GM12878 (cell line): ENCODE measurements around the gene NUP85. TPM values are rescaled to one million over a fixed set of nuclear protein-coding genes. Genes with fewer than 3 reads are reported as not detected.

ENCODE experiments used
- BACH1 ChIP-seq: fragments of 450-650 bp; IDR thresholded peaks from 2 replicates; pipeline ENCODE4 v1.6.1; 2017; ENCODE audit warnings: mild to moderate bottlenecking, borderline replicate concordance
- CBX5 ChIP-seq: sonication (generic); IDR thresholded peaks from 2 replicates; pipeline ENCODE4 v1.6.1; 2016; ENCODE audit warnings: low read depth, moderate library complexity, mild to moderate bottlenecking, inconsistent platforms
- CREM ChIP-seq: IDR thresholded peaks from 2 replicates; pipeline ENCODE4 v1.6.1; 2014; ENCODE audit warnings: antibody characterized with exemption, low read depth
- DPF2 ChIP-seq: fragments of 450-650 bp; IDR thresholded peaks from 2 replicates; pipeline ENCODE4 v1.6.1; 2017; ENCODE audit warnings: mild to moderate bottlenecking
- FOXK2 ChIP-seq: fragments of 450-650 bp; IDR thresholded peaks from 2 replicates; pipeline ENCODE4 v1.6.1; 2017; ENCODE audit warnings: mild to moderate bottlenecking, moderate library complexity
- GATAD2B ChIP-seq: fragments of 450-650 bp; conservative IDR thresholded peaks from 2 replicates; pipeline ENCODE4 v1.6.1; 2017; ENCODE audit warnings: low read depth, mild to moderate bottlenecking, moderate library complexity
- HDGF ChIP-seq: fragments of 450-650 bp; IDR thresholded peaks from 2 replicates; pipeline ENCODE4 v1.6.1; 2016; ENCODE audit warnings: antibody characterized with exemption
- IKZF2 ChIP-seq, 2 experiments: fragments of 450-650 bp; IDR thresholded peaks; 2 replicates each; pipeline ENCODE4 v1.6.1; 2017; ENCODE audit warnings: mild to moderate bottlenecking in 2 of 2, moderate library complexity in 2 of 2
- JUND ChIP-seq: IDR thresholded peaks from 2 replicates; pipeline ENCODE4 v1.6.1; 2012; ENCODE audit warnings: low read depth, mild to moderate bottlenecking, low read length, improper control_type of control experiment, moderate library complexity
- MYC ChIP-seq: IDR thresholded peaks from 2 replicates; pipeline ENCODE4 v1.6.1; 2011; ENCODE audit warnings: mild to moderate bottlenecking, low read length, moderate library complexity, inconsistent platforms; ENCODE audit not compliant: insufficient read depth, insufficient replicate concordance, insufficient read length, severe bottlenecking
- NBN ChIP-seq: fragments of 450-650 bp; IDR thresholded peaks from 2 replicates; pipeline ENCODE4 v1.6.1; 2016
- NR2F1 ChIP-seq: fragments of 450-650 bp; conservative IDR thresholded peaks from 2 replicates; pipeline ENCODE4 v1.6.1; 2017; ENCODE audit warnings: mild to moderate bottlenecking
- RAD51 ChIP-seq: fragments of 450-650 bp; IDR thresholded peaks from 2 replicates; pipeline ENCODE4 v1.6.1; 2016; ENCODE audit warnings: moderate library complexity, mild to moderate bottlenecking, inconsistent platforms
- RBBP5 ChIP-seq: fragments of 200-600 bp; sonication (generic); conservative IDR thresholded peaks from 2 replicates; pipeline ENCODE4 v1.6.1; 2016
- SIX5 ChIP-seq: IDR thresholded peaks from 2 replicates; pipeline ENCODE4 v1.6.1; 2011; ENCODE audit warnings: mild to moderate bottlenecking, low read depth, low read length, moderate library complexity; ENCODE audit not compliant: severe bottlenecking
- SMAD1 ChIP-seq: fragments of 450-650 bp; IDR thresholded peaks from 2 replicates; pipeline ENCODE4 v1.6.1; 2018; ENCODE audit warnings: mild to moderate bottlenecking, low read depth; ENCODE audit not compliant: partially characterized antibody
- TAF1 ChIP-seq: IDR thresholded peaks from 2 replicates; pipeline ENCODE4 v1.6.1; 2011; ENCODE audit warnings: mild to moderate bottlenecking, low read depth, low read length, borderline replicate concordance
- TCF3 ChIP-seq: IDR thresholded peaks from 2 replicates; pipeline ENCODE4 v1.6.1; 2012; ENCODE audit warnings: low read depth, mild to moderate bottlenecking, low read length, borderline replicate concordance; ENCODE audit not compliant: insufficient read depth
- ZNF274 ChIP-seq: IDR thresholded peaks from one replicate; pipeline ENCODE4 v1.8.0; 2011; ENCODE audit not compliant: insufficient read length, insufficient read depth
- polyA plus RNA-seq, 11 experiments: library from polyadenylated mRNA; depleted of rRNA in 4 of 11; unstranded in 6 of 11; stranded (reverse) in 5 of 11; fragments of >200 nt; fragmentation: Nextera tagmentation in 4 of 11; fragmentation: Illumina TruSeq in 1 of 11; extraction: Ambion mirVana in 4 of 11; extraction: Trizol in 1 of 11; gene quantifications; 1 replicate in 1 of 11; 2 replicates in 10 of 11; pipeline versions ENCODE4 v1.2.1 to v1.2.3, GENCODE V29; 2011 to 2016; ENCODE audit warnings: inconsistent platforms in 2 of 11, missing spikeins in 2 of 11, low read depth in 1 of 11
- total RNA-seq, 4 experiments: library from RNA; depleted of rRNA in 3 of 4; stranded (reverse); fragments of >200 nt in 3 of 4; fragmentation: Illumina TruSeq in 1 of 4; extraction: Trizol in 1 of 4; gene quantifications; 2 replicates each; pipeline versions ENCODE4 v1.2.1 to v1.2.3, GENCODE V29; 2013 to 2021
- TF ChIP-seq, protein P1 (sequence below): IDR thresholded peaks from 2 replicates; pipeline ENCODE4 v1.6.1; 2012; ENCODE audit warnings: low read depth, low read length, improper control_type of control experiment
- TF ChIP-seq, protein P2 (sequence below): fragments of 450-650 bp; IDR thresholded peaks from 2 replicates; pipeline ENCODE4 v1.6.1; 2016; ENCODE audit warnings: mild to moderate bottlenecking
- TF ChIP-seq, protein P3 (sequence below): IDR thresholded peaks from 2 replicates; pipeline ENCODE4 v1.6.1; 2011; ENCODE audit warnings: mild to moderate bottlenecking, low read depth, low read length, moderate library complexity; ENCODE audit not compliant: insufficient replicate concordance
- TF ChIP-seq, protein P4 (sequence below): IDR thresholded peaks from 2 replicates; pipeline ENCODE4 v1.6.1; 2012; ENCODE audit warnings: low read length, inconsistent platforms
- TF ChIP-seq, protein P5 (sequence below): fragments of 450-650 bp; IDR thresholded peaks from 2 replicates; pipeline ENCODE4 v1.6.1; 2017; ENCODE audit warnings: mild to moderate bottlenecking, moderate library complexity

NUP85 gene
- total and polyA plus RNA-seq, 10 of the 15 experiments (the other 5 are each of a cell fraction or from before 2014, with no cell fraction given): 54.0 to 135 (median 95.4) TPM

DNA sequence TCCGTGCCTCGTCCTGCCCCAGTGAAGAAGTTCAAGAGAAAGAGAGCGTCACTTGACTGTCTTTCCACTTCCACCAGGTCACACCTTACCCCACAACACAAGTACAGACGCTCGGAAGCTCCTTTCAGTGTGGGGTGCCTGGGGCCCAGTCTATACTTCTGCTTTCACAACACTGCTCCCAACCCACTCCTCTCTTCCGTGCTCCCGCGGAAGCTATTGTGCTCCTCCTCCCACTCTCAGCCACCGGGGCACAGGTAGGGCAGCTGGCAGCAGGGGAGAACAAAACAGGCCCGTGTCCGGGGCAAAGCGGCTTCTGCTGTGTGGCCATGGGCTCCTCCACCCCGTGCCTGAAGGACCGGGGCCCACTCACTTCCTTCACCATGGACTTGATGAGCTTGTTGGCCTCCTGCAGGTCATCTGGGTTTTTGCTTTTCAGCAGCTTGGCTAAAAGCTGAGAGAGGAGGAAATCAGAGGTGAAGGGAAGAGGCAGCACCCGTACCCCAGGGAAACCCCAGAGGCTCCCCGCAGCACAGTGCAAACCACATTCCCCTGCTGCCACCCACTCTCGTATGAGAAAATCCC is 37.1 kb downstream of the NUP85 start (continued):
- TF ChIP-seq BACH1 (no peak), RAD51 (no peak), GATAD2B (no peak), RBBP5 (no peak), NR2F1 (no peak), NBN (no peak), MYC (no peak), DPF2 (no peak), ZNF274 (no peak), CREM (peak; percentile 38; the same call in 1 of the 2 replicates), HDGF (no peak), IKZF2 (IDR thresholded peaks at IDR 0.05) (no peak), SIX5 (no peak), FOXK2 (no peak), TAF1 (no peak), JUND (no peak), SMAD1 (no peak), CBX5 (0 out of 2 replicates have a peak, but pooled peaks have one; percentile 25), TCF3 (no peak)
- TF ChIP-seq, protein P1, sequence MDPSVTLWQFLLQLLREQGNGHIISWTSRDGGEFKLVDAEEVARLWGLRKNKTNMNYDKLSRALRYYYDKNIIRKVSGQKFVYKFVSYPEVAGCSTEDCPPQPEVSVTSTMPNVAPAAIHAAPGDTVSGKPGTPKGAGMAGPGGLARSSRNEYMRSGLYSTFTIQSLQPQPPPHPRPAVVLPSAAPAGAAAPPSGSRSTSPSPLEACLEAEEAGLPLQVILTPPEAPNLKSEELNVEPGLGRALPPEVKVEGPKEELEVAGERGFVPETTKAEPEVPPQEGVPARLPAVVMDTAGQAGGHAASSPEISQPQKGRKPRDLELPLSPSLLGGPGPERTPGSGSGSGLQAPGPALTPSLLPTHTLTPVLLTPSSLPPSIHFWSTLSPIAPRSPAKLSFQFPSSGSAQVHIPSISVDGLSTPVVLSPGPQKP: no peak
- TF ChIP-seq, protein P2, sequence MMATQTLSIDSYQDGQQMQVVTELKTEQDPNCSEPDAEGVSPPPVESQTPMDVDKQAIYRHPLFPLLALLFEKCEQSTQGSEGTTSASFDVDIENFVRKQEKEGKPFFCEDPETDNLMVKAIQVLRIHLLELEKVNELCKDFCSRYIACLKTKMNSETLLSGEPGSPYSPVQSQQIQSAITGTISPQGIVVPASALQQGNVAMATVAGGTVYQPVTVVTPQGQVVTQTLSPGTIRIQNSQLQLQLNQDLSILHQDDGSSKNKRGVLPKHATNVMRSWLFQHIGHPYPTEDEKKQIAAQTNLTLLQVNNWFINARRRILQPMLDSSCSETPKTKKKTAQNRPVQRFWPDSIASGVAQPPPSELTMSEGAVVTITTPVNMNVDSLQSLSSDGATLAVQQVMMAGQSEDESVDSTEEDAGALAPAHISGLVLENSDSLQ: no peak
- TF ChIP-seq, protein P3, sequence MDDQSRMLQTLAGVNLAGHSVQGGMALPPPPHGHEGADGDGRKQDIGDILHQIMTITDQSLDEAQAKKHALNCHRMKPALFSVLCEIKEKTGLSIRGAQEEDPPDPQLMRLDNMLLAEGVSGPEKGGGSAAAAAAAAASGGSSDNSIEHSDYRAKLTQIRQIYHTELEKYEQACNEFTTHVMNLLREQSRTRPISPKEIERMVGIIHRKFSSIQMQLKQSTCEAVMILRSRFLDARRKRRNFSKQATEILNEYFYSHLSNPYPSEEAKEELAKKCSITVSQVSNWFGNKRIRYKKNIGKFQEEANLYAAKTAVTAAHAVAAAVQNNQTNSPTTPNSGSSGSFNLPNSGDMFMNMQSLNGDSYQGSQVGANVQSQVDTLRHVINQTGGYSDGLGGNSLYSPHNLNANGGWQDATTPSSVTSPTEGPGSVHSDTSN: no peak
- TF ChIP-seq, protein P4, sequence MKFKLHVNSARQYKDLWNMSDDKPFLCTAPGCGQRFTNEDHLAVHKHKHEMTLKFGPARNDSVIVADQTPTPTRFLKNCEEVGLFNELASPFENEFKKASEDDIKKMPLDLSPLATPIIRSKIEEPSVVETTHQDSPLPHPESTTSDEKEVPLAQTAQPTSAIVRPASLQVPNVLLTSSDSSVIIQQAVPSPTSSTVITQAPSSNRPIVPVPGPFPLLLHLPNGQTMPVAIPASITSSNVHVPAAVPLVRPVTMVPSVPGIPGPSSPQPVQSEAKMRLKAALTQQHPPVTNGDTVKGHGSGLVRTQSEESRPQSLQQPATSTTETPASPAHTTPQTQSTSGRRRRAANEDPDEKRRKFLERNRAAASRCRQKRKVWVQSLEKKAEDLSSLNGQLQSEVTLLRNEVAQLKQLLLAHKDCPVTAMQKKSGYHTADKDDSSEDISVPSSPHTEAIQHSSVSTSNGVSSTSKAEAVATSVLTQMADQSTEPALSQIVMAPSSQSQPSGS: no peak
- TF ChIP-seq, protein P5, sequence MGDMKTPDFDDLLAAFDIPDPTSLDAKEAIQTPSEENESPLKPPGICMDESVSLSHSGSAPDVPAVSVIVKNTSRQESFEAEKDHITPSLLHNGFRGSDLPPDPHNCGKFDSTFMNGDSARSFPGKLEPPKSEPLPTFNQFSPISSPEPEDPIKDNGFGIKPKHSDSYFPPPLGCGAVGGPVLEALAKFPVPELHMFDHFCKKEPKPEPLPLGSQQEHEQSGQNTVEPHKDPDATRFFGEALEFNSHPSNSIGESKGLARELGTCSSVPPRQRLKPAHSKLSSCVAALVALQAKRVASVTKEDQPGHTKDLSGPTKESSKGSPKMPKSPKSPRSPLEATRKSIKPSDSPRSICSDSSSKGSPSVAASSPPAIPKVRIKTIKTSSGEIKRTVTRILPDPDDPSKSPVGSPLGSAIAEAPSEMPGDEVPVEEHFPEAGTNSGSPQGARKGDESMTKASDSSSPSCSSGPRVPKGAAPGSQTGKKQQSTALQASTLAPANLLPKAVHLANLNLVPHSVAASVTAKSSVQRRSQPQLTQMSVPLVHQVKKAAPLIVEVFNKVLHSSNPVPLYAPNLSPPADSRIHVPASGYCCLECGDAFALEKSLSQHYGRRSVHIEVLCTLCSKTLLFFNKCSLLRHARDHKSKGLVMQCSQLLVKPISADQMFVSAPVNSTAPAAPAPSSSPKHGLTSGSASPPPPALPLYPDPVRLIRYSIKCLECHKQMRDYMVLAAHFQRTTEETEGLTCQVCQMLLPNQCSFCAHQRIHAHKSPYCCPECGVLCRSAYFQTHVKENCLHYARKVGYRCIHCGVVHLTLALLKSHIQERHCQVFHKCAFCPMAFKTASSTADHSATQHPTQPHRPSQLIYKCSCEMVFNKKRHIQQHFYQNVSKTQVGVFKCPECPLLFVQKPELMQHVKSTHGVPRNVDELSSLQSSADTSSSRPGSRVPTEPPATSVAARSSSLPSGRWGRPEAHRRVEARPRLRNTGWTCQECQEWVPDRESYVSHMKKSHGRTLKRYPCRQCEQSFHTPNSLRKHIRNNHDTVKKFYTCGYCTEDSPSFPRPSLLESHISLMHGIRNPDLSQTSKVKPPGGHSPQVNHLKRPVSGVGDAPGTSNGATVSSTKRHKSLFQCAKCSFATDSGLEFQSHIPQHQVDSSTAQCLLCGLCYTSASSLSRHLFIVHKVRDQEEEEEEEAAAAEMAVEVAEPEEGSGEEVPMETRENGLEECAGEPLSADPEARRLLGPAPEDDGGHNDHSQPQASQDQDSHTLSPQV: no peak
